SW480 (cell line): ENCODE measurements around the gene LRRC47.

Experiments used
- DNase-seq: peaks from one replicate; pipeline ENCODE4 v3.0.0-alpha.2; 2016; ENCODE audit warnings: low spot score

LRRC47 gene

GRCh38 chr1:3746830-3747521 lies 49.3 kb downstream of the LRRC47 start:
- no peak for DNase-seq

- no peak for DNase-seq
Measured at GRCh38 chr1:3746389-3746829, 49.9 kb downstream of the LRRC47 start.

- DNase-seq: no peak
Measured at GRCh38 chr1:3745590-3746381, 50.5 kb downstream of the LRRC47 start.

GRCh38 chr1:3745071-3745470 lies 51.2 kb downstream of the LRRC47 start:
- no peak for DNase-seq

- no peak for DNase-seq
Measured at GRCh38 chr1:3744646-3745045, 51.7 kb downstream of the LRRC47 start.

- DNase-seq: no peak
Measured at GRCh38 chr1:3743826-3744225, 52.5 kb downstream of the LRRC47 start.

GRCh38 chr1:3743421-3743820 lies 52.9 kb downstream of the LRRC47 start:
- DNase-seq: no peak

- DNase-seq: no peak
Measured at GRCh38 chr1:3742439-3743298, 53.6 kb downstream of the LRRC47 start.

GRCh38 chr1:3741566-3742438 lies 54.5 kb downstream of the LRRC47 start:
- DNase-seq: no peak

- DNase-seq: no peak
Measured at GRCh38 chr1:3740752-3741151, 55.5 kb downstream of the LRRC47 start.

- no peak for DNase-seq
Measured at GRCh38 chr1:3740042-3740441, 56.3 kb downstream of the LRRC47 start.

- no peak for DNase-seq
Measured at GRCh38 chr1:3738943-3739342, 57.4 kb downstream of the LRRC47 start.

- DNase-seq: no peak
Measured at GRCh38 chr1:3736708-3737107, 59.6 kb downstream of the LRRC47 start.

GRCh38 chr1:3736131-3736561 lies 60.2 kb downstream of the LRRC47 start:
- no peak for DNase-seq

- no peak for DNase-seq
Measured at GRCh38 chr1:3735688-3736087, 60.6 kb downstream of the LRRC47 start.

GRCh38 chr1:3735027-3735681 lies 61.1 kb downstream of the LRRC47 start:
- no peak for DNase-seq

GRCh38 chr1:3734602-3735001 lies 61.7 kb downstream of the LRRC47 start:
- no peak for DNase-seq

GRCh38 chr1:3733883-3734589 lies 62.3 kb downstream of the LRRC47 start:
- DNase-seq: no peak

- no peak for DNase-seq
Measured at GRCh38 chr1:3733094-3733882, 63.0 kb downstream of the LRRC47 start.
